ENCODE data around the gene SLC6A17.

GRCh38 chr1:110234691-110235090 is 84.4 kb downstream of the SLC6A17 start:
- TF ChIP-seq, protein P1, sequence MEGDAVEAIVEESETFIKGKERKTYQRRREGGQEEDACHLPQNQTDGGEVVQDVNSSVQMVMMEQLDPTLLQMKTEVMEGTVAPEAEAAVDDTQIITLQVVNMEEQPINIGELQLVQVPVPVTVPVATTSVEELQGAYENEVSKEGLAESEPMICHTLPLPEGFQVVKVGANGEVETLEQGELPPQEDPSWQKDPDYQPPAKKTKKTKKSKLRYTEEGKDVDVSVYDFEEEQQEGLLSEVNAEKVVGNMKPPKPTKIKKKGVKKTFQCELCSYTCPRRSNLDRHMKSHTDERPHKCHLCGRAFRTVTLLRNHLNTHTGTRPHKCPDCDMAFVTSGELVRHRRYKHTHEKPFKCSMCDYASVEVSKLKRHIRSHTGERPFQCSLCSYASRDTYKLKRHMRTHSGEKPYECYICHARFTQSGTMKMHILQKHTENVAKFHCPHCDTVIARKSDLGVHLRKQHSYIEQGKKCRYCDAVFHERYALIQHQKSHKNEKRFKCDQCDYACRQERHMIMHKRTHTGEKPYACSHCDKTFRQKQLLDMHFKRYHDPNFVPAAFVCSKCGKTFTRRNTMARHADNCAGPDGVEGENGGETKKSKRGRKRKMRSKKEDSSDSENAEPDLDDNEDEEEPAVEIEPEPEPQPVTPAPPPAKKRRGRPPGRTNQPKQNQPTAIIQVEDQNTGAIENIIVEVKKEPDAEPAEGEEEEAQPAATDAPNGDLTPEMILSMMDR (conservative IDR thresholded peaks at IDR 0.05; ENCODE audit: low read depth, low read length) = no peak
- no peak for TF ChIP-seq EZH2 (IDR thresholded peaks at IDR 0.05; ENCODE audit: borderline replicate concordance, low read depth, low read length, poor library complexity, severe bottlenecking)

Measured in A673 (cell line).